D721Med (cell line): ENCODE results near the gene NCEH1.
"Not testable (repeated sequence)": the region's sequence is repeated elsewhere in the genome, so short reads cannot be mapped to it uniquely, and the experiment has no call there.

Source experiments
- DNase-seq: peaks from one replicate; pipeline ENCODE4 v3.0.0; 2011; ENCODE audit warnings: low spot score; ENCODE audit not compliant: insufficient read length
- FAIRE-seq: peaks from 2 replicates; lab custom pipeline; 2011; peaks lifted over from hg19 to GRCh38; lab: Jason Lieb, UNC
- CTCF ChIP-seq: IDR thresholded peaks from 2 replicates; pipeline ENCODE4 v1.5.1; 2012; ENCODE audit warnings: mild to moderate bottlenecking, control low read depth; ENCODE audit not compliant: insufficient read depth; ENCODE audit errors: missing control alignments

The NCEH1 gene

GRCh38 chr3:172600644-172601065, 110.2 kb downstream of the NCEH1 start:
- TF ChIP-seq CTCF, result no peak
- FAIRE-seq, result no peak
- DNase-seq, result no peak

- DNase-seq (no peak), FAIRE-seq (no peak)
- no peak for TF ChIP-seq CTCF
Measured at GRCh38 chr3:172598904-172599303, 112.0 kb downstream of the NCEH1 start.

GRCh38 chr3:172596394-172596706, 114.5 kb downstream of the NCEH1 start:
- no peak for TF ChIP-seq CTCF
- FAIRE-seq (no peak), DNase-seq (no peak)

GRCh38 chr3:172595664-172596393, 115.0 kb downstream of the NCEH1 start:
- no peak for FAIRE-seq
- TF ChIP-seq CTCF, result peak; percentile 76
- no peak for DNase-seq

GRCh38 chr3:172594900-172595663, 115.8 kb downstream of the NCEH1 start:
- not testable (repeated sequence) for DNase-seq, FAIRE-seq

- TF ChIP-seq CTCF, result no peak
- DNase-seq (no peak), FAIRE-seq (no peak)
Measured at GRCh38 chr3:172592898-172593669, 117.8 kb downstream of the NCEH1 start.
